A549 (cell line): Measurements from ENCODE around the gene RGS19. TPM values are rescaled to one million over a fixed set of nuclear protein-coding genes. Genes with fewer than 3 reads are reported as not detected.
"Not testable (repeated sequence)": the region's sequence is repeated elsewhere in the genome, so short reads cannot be mapped to it uniquely, and the experiment has no call there.

Experiments used
- ATAC-seq, 2 experiments: fragments of 200-7000 bp in 1 of 2; fragments of >200 bp in 1 of 2; cut with Nextera tagmentation in 1 of 2; cut with Tn5 transposase in 1 of 2; 3 replicates each; pipeline versions ENCODE4 v1.8.0 to v1.9.1; 2018 to 2020; ENCODE audit warnings: mild to moderate bottlenecking in 1 of 2, moderate library complexity in 1 of 2
- CTCF ChIA-PET: fragments of 300-600 bp; sonication (Branson Sonifier 250); formaldehyde crosslinking; extraction: SDS; loops from one replicate; lab custom pipeline; 2021; ENCODE audit warnings: antibody characterized with exemption, inconsistent platforms; lab: Yijun Ruan, JAX
- POLR2A ChIA-PET: fragments of 350-600 bp; formaldehyde crosslinking; extraction: SDS; loops from one replicate; lab custom pipeline; 2021; ENCODE audit warnings: antibody characterized with exemption, inconsistent platforms; lab: Yijun Ruan, JAX
- DNase-seq, 2 experiments: peaks; one replicate each; pipeline versions ENCODE4 v3.0.0 to v3.0.0-alpha.2; 2011 to 2016; ENCODE audit warnings: low read depth in 1 of 2, low spot score in 1 of 2
- FAIRE-seq: peaks from 2 replicates; lab custom pipeline; 2011; peaks lifted over from hg19 to GRCh38; lab: Jason Lieb, UNC
- H3K27ac ChIP-seq, 2 experiments: fragments of >200 bp; sonication (Bioruptor Twin); formaldehyde crosslinking; 3 replicates each; pipeline ENCODE4 v1.5.1; 2016 to 2017
- H3K4me1 ChIP-seq: fragments of >200 bp; sonication (Bioruptor Twin); formaldehyde crosslinking; 3 replicates; pipeline ENCODE4 v1.6.1; 2016
- H3K4me2 ChIP-seq: fragments of >200 bp; sonication (Bioruptor Twin); formaldehyde crosslinking; 3 replicates; pipeline ENCODE4 v1.6.1; 2016
- H3K4me3 ChIP-seq: fragments of >200 bp; sonication (Bioruptor Twin); formaldehyde crosslinking; 3 replicates; pipeline ENCODE4 v1.5.1; 2016
- H3K9me3 ChIP-seq: fragments of >200 bp; sonication (Bioruptor Twin); formaldehyde crosslinking; 3 replicates; pipeline ENCODE4 v1.6.1; 2016
- BHLHE40 ChIP-seq: IDR thresholded peaks from 2 replicates; pipeline ENCODE4 v1.6.1; 2012; ENCODE audit warnings: low read depth, low read length, inconsistent platforms
- CHD2 ChIP-seq: fragments of 150-350 bp; IDR thresholded peaks from 2 replicates; pipeline ENCODE4 v1.6.1; 2014; ENCODE audit warnings: low read length; ENCODE audit not compliant: partially characterized antibody
- CHD4 ChIP-seq: fragments of 200-600 bp; sonication (generic); IDR thresholded peaks from 2 replicates; pipeline ENCODE4 v1.6.1; 2016; ENCODE audit warnings: antibody characterized with exemption, mild to moderate bottlenecking, borderline replicate concordance
- EP300 ChIP-seq, 2 experiments: fragments of >200 bp; sonication (Bioruptor Twin); formaldehyde crosslinking; IDR thresholded peaks; 2 replicates in 1 of 2; 3 replicates in 1 of 2; pipeline ENCODE4 v1.6.1; 2016 to 2017
- FOSB ChIP-seq: fragments of 250-450 bp; sonication (Bioruptor Pico); IDR thresholded peaks from 2 replicates; pipeline ENCODE4 v1.5.0; 2020; ENCODE audit warnings: mild to moderate bottlenecking, moderate library complexity
- FOSL2 ChIP-seq, 2 experiments: fragments of 450-650 bp in 1 of 2; fragments of >200 bp in 1 of 2; sonication (Bioruptor Twin) in 1 of 2; formaldehyde crosslinking; IDR thresholded peaks; 2 replicates each; pipeline versions ENCODE4 v1.5.0 to v1.6.1; 2016 to 2020; ENCODE audit warnings: mild to moderate bottlenecking in 1 of 2, moderate library complexity in 1 of 2
- FOXS1 ChIP-seq: fragments of 250-450 bp; sonication (Bioruptor Pico); IDR thresholded peaks from 2 replicates; pipeline ENCODE4 v1.5.0; 2020; ENCODE audit warnings: mild to moderate bottlenecking, moderate library complexity
- GATA3 ChIP-seq: IDR thresholded peaks from 2 replicates; pipeline ENCODE4 v1.6.1; 2012; ENCODE audit warnings: borderline replicate concordance
- HDAC2 ChIP-seq: fragments of 200-600 bp; sonication (generic); IDR thresholded peaks from 2 replicates; pipeline ENCODE4 v1.6.1; 2016
- HEYL ChIP-seq: fragments of 250-450 bp; sonication (Bioruptor Pico); IDR thresholded peaks from 2 replicates; pipeline ENCODE4 v1.8.0; 2021; ENCODE audit warnings: mild to moderate bottlenecking, moderate library complexity
- HOXB13 ChIP-seq: fragments of 250-450 bp; sonication (Bioruptor Pico); IDR thresholded peaks from 2 replicates; pipeline ENCODE4 v1.5.0; 2020; ENCODE audit warnings: low read depth, mild to moderate bottlenecking, moderate library complexity
- JUN ChIP-seq, 2 experiments: fragments of >200 bp; sonication (Bioruptor Twin); formaldehyde crosslinking; IDR thresholded peaks; 2 replicates in 1 of 2; 3 replicates in 1 of 2; pipeline ENCODE4 v1.6.1; 2016 to 2017
- KDM1A ChIP-seq: fragments of 200-600 bp; sonication (generic); IDR thresholded peaks from 2 replicates; pipeline ENCODE4 v1.6.1; 2016; ENCODE audit warnings: low read depth, mild to moderate bottlenecking
- MYC ChIP-seq: IDR thresholded peaks from 2 replicates; pipeline ENCODE4 v1.6.1; 2012; ENCODE audit warnings: mild to moderate bottlenecking, inconsistent platforms, low read length, improper control_type of control experiment, borderline replicate concordance
- NR3C1 ChIP-seq: fragments of >200 bp; sonication (Bioruptor Twin); formaldehyde crosslinking; IDR thresholded peaks from 3 replicates; pipeline ENCODE4 v1.6.1; 2017
- PHF8 ChIP-seq: fragments of 200-600 bp; sonication (generic); IDR thresholded peaks from 2 replicates; pipeline ENCODE4 v1.6.1; 2016; ENCODE audit warnings: low read depth, mild to moderate bottlenecking, antibody characterized with exemption, moderate library complexity, borderline replicate concordance
- POLR2A ChIP-seq: IDR thresholded peaks from 2 replicates; pipeline ENCODE4 v1.6.1; 2012; ENCODE audit warnings: mild to moderate bottlenecking, low read length
- POLR2AphosphoS2 ChIP-seq: conservative IDR thresholded peaks from 2 replicates; pipeline ENCODE4 v1.6.1; 2012; ENCODE audit warnings: low read length, improper control_type of control experiment, inconsistent platforms
- RAD21 ChIP-seq, 2 experiments: fragments of >200 bp in 1 of 2; sonication (Bioruptor Twin) in 1 of 2; formaldehyde crosslinking in 1 of 2; IDR thresholded peaks in 1 of 2; conservative IDR thresholded peaks in 1 of 2; 2 replicates in 1 of 2; 3 replicates in 1 of 2; pipeline ENCODE4 v1.6.1; 2012 to 2018; ENCODE audit warnings: inconsistent platforms in 1 of 2
- RARB ChIP-seq: fragments of 250-450 bp; sonication (Bioruptor Pico); IDR thresholded peaks from 2 replicates; pipeline ENCODE4 v1.8.0; 2021; ENCODE audit warnings: mild to moderate bottlenecking, moderate library complexity
- RFX5 ChIP-seq: fragments of 450-650 bp; IDR thresholded peaks from 2 replicates; pipeline ENCODE4 v1.7.1; 2014; ENCODE audit warnings: antibody characterized with exemption, mild to moderate bottlenecking, moderate library complexity
- RNF2 ChIP-seq: fragments of 200-600 bp; sonication (generic); IDR thresholded peaks from 2 replicates; pipeline ENCODE4 v1.6.1; 2016; ENCODE audit warnings: low read depth, mild to moderate bottlenecking, antibody characterized with exemption, moderate library complexity, borderline replicate concordance
- SREBF2 ChIP-seq: fragments of 450-650 bp; IDR thresholded peaks from 2 replicates; pipeline ENCODE4 v1.6.1; 2014; ENCODE audit warnings: mild to moderate bottlenecking, moderate library complexity
- TFCP2L1 ChIP-seq: fragments of 250-450 bp; sonication (Bioruptor Pico); IDR thresholded peaks from 2 replicates; pipeline ENCODE4 v1.5.0; 2021; ENCODE audit warnings: mild to moderate bottlenecking
- TP53 ChIP-seq: fragments of 250-450 bp; sonication (Bioruptor Pico); IDR thresholded peaks from 2 replicates; pipeline ENCODE4 v1.5.0; 2021; ENCODE audit warnings: mild to moderate bottlenecking, moderate library complexity
- ZC3H11A ChIP-seq: fragments of 450-650 bp; IDR thresholded peaks from 2 replicates; pipeline ENCODE4 v1.6.1; 2014; ENCODE audit warnings: antibody characterized with exemption, mild to moderate bottlenecking
- ZFP36 ChIP-seq: fragments of 450-650 bp; IDR thresholded peaks from 2 replicates; pipeline ENCODE4 v1.6.1; 2014; ENCODE audit warnings: borderline replicate concordance; ENCODE audit not compliant: partially characterized antibody
- ZNF302 ChIP-seq: fragments of 250-450 bp; sonication (Bioruptor Pico); IDR thresholded peaks from 2 replicates; pipeline ENCODE4 v1.9.0; 2021; ENCODE audit warnings: inconsistent platforms, mild to moderate bottlenecking, moderate library complexity
- WGBS: methylation state at CpG from one replicate; pipeline ENCODE4 v1.1.6; 2017; ENCODE audit errors: missing lambda C conversion rate; 5-methylcytosine and 5-hydroxymethylcytosine counted together
- polyA minus RNA-seq: library from RNA; depleted of rRNA, polyadenylated mRNA; stranded (reverse); fragments of >200 nt; gene quantifications from 2 replicates; pipeline ENCODE4 v1.2.3, GENCODE V29; 2011; rRNA and poly(A)+ RNA removed
- polyA plus RNA-seq, 4 experiments: library from polyadenylated mRNA; depleted of rRNA in 3 of 4; stranded (reverse); fragments of >200 nt; fragmentation: RNase III in 1 of 4; extraction: RNeasy Plus Mini Kit Qiagen cat#74134 plus additional on column Dnase treatment in 1 of 4; gene quantifications; 2 replicates in 3 of 4; 3 replicates in 1 of 4; pipeline ENCODE4 v1.2.3, GENCODE V29; 2011 to 2017
- TF ChIP-seq, protein P1 (sequence below): fragments of 450-650 bp; IDR thresholded peaks from 2 replicates; pipeline ENCODE4 v1.6.1; 2014; ENCODE audit warnings: antibody characterized with exemption
- TF ChIP-seq, protein P2 (sequence below): fragments of >200 bp; sonication (Bioruptor Twin); formaldehyde crosslinking; IDR thresholded peaks from 3 replicates; pipeline ENCODE4 v1.5.1; 2016
- TF ChIP-seq, protein P3 (sequence below): fragments of >200 bp; sonication (Bioruptor Twin); formaldehyde crosslinking; IDR thresholded peaks from 3 replicates; pipeline ENCODE4 v1.6.1; 2016
- TF ChIP-seq, protein P4 (sequence below): IDR thresholded peaks from 2 replicates; pipeline ENCODE4 v1.6.1; 2012
- TF ChIP-seq, protein P5 (sequence below): IDR thresholded peaks from 2 replicates; pipeline ENCODE4 v1.6.1; 2012; ENCODE audit warnings: low read depth, borderline replicate concordance

The RGS19 gene, protein sequence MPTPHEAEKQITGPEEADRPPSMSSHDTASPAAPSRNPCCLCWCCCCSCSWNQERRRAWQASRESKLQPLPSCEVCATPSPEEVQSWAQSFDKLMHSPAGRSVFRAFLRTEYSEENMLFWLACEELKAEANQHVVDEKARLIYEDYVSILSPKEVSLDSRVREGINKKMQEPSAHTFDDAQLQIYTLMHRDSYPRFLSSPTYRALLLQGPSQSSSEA
- polyA plus RNA-seq (2011; rRNA removed) (12.3 and 13.8 TPM in 2 replicates), polyA plus RNA-seq (2017; fragmentation: RNase III; extraction: RNeasy Plus Mini Kit Qiagen cat#74134 plus additional on column Dnase treatment) (16.1 to 18.8 TPM (median 16.5 TPM) in 3 replicates), polyA minus RNA-seq (10.3 and 14.7 TPM in 2 replicates)
- polyA plus RNA-seq (2012; cell fraction: cytosol; rRNA removed): 29.6 and 43.7 TPM in 2 replicates
- 24.2 and 35.7 TPM in 2 replicates for polyA plus RNA-seq (2012; cell fraction: nucleus; rRNA removed)

DNA sequence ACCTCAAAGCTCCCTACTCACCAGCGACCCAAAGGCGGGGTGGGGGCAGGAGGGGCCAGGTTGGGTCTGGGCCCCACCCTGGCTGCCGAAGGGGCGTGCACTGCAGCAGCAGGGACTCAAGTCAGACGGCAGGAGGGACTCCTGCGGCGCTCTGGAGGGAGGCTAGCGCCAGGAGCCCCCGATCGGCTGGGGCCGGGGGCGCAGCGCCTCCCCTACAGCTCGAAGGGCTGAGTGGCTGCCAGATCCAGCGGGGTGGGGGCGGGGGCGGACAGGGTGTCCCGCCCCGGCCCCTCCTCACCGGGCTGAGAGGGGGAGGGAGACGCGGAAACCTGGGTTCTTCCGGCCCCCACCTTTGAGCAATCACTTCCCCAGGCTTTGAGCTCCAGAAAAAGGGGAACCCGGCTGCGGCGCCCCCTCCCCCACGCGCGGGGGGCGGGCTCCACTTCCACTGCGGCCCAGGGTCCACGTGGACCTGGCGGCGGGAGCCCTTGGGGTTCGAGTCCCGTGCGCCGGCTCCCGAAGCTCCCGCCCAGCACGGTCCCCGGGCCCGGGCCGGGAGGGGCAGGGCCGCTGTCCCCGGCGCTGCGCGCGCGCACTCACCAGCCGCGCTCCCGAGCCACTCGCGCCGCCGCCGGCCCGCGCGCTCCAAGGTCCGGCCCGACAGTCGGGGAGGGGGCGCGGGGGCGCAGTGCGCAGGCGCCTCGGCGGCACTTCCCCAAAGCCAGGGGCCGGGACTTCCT, at the start of gene RGS19:
Gene RGS19 (minus strand): TSS at position 246 of the 740 bp plus-strand sequence. CDS start 2,632 bp downstream, outside the sequence.
- POLR2A ChIA-PET: interaction anchor here (0.7 to 1.5 kb wide), 2 partner anchors 17 to 99 kb away, joined by 7 to 12 read pairs; partner anchors contain the start of gene TCEA2

DNA sequence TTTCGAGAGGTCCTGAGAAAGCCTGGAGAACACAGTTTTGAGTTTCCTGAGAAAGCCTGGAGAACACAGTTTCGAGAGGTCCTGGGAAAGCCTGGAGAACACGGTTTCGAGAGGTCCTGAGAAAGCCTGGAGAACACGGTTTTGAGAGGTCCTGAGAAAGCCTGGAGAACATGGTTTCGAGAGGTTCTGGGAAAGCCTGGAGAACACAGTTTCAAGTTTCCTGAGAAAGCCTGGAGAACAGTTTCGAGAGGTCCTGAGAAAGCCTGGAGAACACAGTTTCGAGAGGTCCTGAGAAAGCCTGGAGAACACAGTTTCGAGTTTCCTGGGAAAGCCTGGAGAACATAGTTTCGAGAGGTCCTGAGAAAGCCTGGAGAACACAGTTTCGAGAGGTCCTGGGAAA, 44.2 kb upstream of the RGS19 start:
- 17% methylated on average over 11 of the region's 11 CpGs for WGBS
- CTCF ChIA-PET: interaction anchor here (4.3 to 5.8 kb wide), 2 partner anchors 14 to 41 kb away, joined by 63 to 121 read pairs; partner anchors contain the start of genes LKAAEAR1, NPBWR2, OPRL1 and RGS19
- H3K27ac ChIP-seq, POLR2A ChIA-PET, ATAC-seq, H3K9me3 ChIP-seq, H3K4me1 ChIP-seq, H3K4me2 ChIP-seq, FAIRE-seq, DNase-seq, H3K4me3 ChIP-seq: not testable (repeated sequence)

More for the DNA sequence above, at the start of gene RGS19:
- WGBS: 0% methylated on average over 4 of the region's 73 CpGs
- TF ChIP-seq TP53 (CRISPR knock-in tag) (no peak), HOXB13 (CRISPR knock-in tag) (no peak), CHD4 (no peak), EP300 (IDR thresholded peaks at IDR 0.05) (no peak), FOSL2 (IDR thresholded peaks at IDR 0.05) (no peak), FOSL2 (CRISPR knock-in tag; IDR thresholded peaks at IDR 0.05) (no peak), POLR2AphosphoS2 (no peak), JUN (IDR thresholded peaks at IDR 0.05) (peak in 1 of 2 experiments; percentile 46; a peak in 1 of 5 replicates), NR3C1 (no peak), ZFP36 (no peak), RARB (CRISPR knock-in tag) (no peak), KDM1A (peak; percentile 56; the same call in 1 of the 2 replicates), GATA3 (no peak), ZNF302 (no peak), RAD21 (conservative IDR thresholded peaks at IDR 0.05 in 1 of 2, IDR thresholded peaks at IDR 0.05 in 1 of 2) (no peak), CHD2 (no peak), TFCP2L1 (CRISPR knock-in tag) (no peak), ZC3H11A (no peak), HDAC2 (no peak), RNF2 (no peak), HEYL (no peak), RFX5 (no peak), POLR2A (peak; percentile 25; the same call in 1 of the 2 replicates), FOSB (CRISPR knock-in tag) (no peak), SREBF2 (no peak), PHF8 (peak; percentile 66; the same call in 1 of the 2 replicates), BHLHE40 (no peak), MYC (no peak), FOXS1 (no peak)
- TF ChIP-seq, protein P1, sequence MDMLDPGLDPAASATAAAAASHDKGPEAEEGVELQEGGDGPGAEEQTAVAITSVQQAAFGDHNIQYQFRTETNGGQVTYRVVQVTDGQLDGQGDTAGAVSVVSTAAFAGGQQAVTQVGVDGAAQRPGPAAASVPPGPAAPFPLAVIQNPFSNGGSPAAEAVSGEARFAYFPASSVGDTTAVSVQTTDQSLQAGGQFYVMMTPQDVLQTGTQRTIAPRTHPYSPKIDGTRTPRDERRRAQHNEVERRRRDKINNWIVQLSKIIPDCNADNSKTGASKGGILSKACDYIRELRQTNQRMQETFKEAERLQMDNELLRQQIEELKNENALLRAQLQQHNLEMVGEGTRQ: no peak
- TF ChIP-seq, protein P2, sequence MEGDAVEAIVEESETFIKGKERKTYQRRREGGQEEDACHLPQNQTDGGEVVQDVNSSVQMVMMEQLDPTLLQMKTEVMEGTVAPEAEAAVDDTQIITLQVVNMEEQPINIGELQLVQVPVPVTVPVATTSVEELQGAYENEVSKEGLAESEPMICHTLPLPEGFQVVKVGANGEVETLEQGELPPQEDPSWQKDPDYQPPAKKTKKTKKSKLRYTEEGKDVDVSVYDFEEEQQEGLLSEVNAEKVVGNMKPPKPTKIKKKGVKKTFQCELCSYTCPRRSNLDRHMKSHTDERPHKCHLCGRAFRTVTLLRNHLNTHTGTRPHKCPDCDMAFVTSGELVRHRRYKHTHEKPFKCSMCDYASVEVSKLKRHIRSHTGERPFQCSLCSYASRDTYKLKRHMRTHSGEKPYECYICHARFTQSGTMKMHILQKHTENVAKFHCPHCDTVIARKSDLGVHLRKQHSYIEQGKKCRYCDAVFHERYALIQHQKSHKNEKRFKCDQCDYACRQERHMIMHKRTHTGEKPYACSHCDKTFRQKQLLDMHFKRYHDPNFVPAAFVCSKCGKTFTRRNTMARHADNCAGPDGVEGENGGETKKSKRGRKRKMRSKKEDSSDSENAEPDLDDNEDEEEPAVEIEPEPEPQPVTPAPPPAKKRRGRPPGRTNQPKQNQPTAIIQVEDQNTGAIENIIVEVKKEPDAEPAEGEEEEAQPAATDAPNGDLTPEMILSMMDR: no peak
- TF ChIP-seq, protein P3, sequence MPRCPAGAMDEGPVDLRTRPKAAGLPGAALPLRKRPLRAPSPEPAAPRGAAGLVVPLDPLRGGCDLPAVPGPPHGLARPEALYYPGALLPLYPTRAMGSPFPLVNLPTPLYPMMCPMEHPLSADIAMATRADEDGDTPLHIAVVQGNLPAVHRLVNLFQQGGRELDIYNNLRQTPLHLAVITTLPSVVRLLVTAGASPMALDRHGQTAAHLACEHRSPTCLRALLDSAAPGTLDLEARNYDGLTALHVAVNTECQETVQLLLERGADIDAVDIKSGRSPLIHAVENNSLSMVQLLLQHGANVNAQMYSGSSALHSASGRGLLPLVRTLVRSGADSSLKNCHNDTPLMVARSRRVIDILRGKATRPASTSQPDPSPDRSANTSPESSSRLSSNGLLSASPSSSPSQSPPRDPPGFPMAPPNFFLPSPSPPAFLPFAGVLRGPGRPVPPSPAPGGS: 0 out of 3 replicates have a peak, but pooled peaks have one; percentile 41
- TF ChIP-seq, protein P4, sequence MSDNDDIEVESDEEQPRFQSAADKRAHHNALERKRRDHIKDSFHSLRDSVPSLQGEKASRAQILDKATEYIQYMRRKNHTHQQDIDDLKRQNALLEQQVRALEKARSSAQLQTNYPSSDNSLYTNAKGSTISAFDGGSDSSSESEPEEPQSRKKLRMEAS: no peak; the same call in 1 of the 2 replicates
- TF ChIP-seq, protein P5, sequence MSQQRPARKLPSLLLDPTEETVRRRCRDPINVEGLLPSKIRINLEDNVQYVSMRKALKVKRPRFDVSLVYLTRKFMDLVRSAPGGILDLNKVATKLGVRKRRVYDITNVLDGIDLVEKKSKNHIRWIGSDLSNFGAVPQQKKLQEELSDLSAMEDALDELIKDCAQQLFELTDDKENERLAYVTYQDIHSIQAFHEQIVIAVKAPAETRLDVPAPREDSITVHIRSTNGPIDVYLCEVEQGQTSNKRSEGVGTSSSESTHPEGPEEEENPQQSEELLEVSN: no peak
- Histone ChIP-seq H3K27ac (peak within 1 kb of the TSS; percentile 93 to 96), H3K9me3 (no peaks in the 10 kb centered on the region), H3K4me1 (peaks cover 27% of the 10 kb centered on the region), H3K4me2 (peak within 1 kb of the TSS; percentile 100), H3K4me3 (peak within 1 kb of the TSS; percentile 89)
- FAIRE-seq (no peak), ATAC-seq (peak; percentile 15 to 49; a peak in 5 of 6 replicates), DNase-seq (peak in 1 of 2 experiments; percentile 72)
- CTCF ChIA-PET: interaction anchor here (0.7 to 9.1 kb wide), 9 partner anchors 10 to 99 kb away, joined by 3 to 121 read pairs (median 5); partner anchors contain the start of gene PRPF6
